Muscle layer of colon (tissue), 2 donors: Measurements from ENCODE around the gene DIS3L2.
"Not testable (repeated sequence)": the region's sequence is repeated elsewhere in the genome, so short reads cannot be mapped to it uniquely, and the experiment has no call there.

Experiments
- H3K27ac ChIP-seq: one replicate; pipeline ENCODE4 v1.7.0; 2013; ENCODE audit warnings: low read depth, mild to moderate bottlenecking, low read length, moderate library complexity
- H3K27me3 ChIP-seq, 2 donors: one replicate each; pipeline ENCODE4 v1.7.0; 2013; ENCODE audit warnings: low read length in 2 of 2, mild to moderate bottlenecking in 2 of 2; ENCODE audit not compliant: insufficient read depth in 2 of 2, control insufficient read depth in 1 of 2
- H3K36me3 ChIP-seq: one replicate; pipeline ENCODE4 v1.7.0; 2013; ENCODE audit warnings: mild to moderate bottlenecking, low read length; ENCODE audit not compliant: insufficient read depth
- H3K4me1 ChIP-seq: one replicate; pipeline ENCODE4 v1.7.0; 2013; ENCODE audit warnings: mild to moderate bottlenecking, low read length; ENCODE audit not compliant: insufficient read depth
- H3K4me3 ChIP-seq, 2 donors: one replicate each; pipeline ENCODE4 v1.7.0; 2013; ENCODE audit warnings: low read length in 2 of 2, low read depth in 1 of 2, mild to moderate bottlenecking in 1 of 2, moderate library complexity in 1 of 2
- H3K9ac ChIP-seq: one replicate; pipeline ENCODE4 v1.7.0; 2013; ENCODE audit warnings: low read length
- H3K9me3 ChIP-seq: one replicate; pipeline ENCODE4 v1.7.0; 2013; ENCODE audit warnings: mild to moderate bottlenecking, low read length
- donor health status: abdominal sarcoma.
- donor health status: Adenocarcinoma of cecum.

The DIS3L2 gene

GRCh38 chr2:232111551-232111950 is 150.0 kb downstream of the DIS3L2 start:
- Histone ChIP-seq H3K27me3 (no peaks in the 10 kb centered on the region), H3K9me3 (no peaks in the 10 kb centered on the region), H3K36me3 (no peaks in the 10 kb centered on the region), H3K27ac (no peak overlapping the region), H3K4me1 (no peaks in the 10 kb centered on the region), H3K4me3 (no peak overlapping the region), H3K9ac (no peak overlapping the region)

GRCh38 chr2:232113821-232114220 is 152.3 kb downstream of the DIS3L2 start:
- Histone ChIP-seq H3K27me3 (no peaks in the 10 kb centered on the region), H3K4me3 (no peak overlapping the region), H3K4me1 (no peaks in the 10 kb centered on the region), H3K9ac (no peak overlapping the region), H3K36me3 (no peaks in the 10 kb centered on the region), H3K9me3 (no peaks in the 10 kb centered on the region), H3K27ac (no peak overlapping the region)

- H3K4me1 ChIP-seq, H3K27ac ChIP-seq, H3K36me3 ChIP-seq, H3K4me3 ChIP-seq, H3K9ac ChIP-seq, H3K9me3 ChIP-seq, H3K27me3 ChIP-seq: not testable (repeated sequence)
Observed at GRCh38 chr2:232115728-232116361, 154.3 kb downstream of the DIS3L2 start.

GRCh38 chr2:232116852-232117251 is 155.3 kb downstream of the DIS3L2 start:
- H3K9me3 ChIP-seq: no peaks in the 10 kb centered on the region

GRCh38 chr2:232117413-232117812 is 155.9 kb downstream of the DIS3L2 start:
- H3K36me3 ChIP-seq: no peaks in the 10 kb centered on the region
- no peaks in the 10 kb centered on the region for H3K4me1 ChIP-seq
- no peak overlapping the region for H3K4me3 ChIP-seq
- H3K9ac ChIP-seq: no peak overlapping the region
- no peak overlapping the region for H3K27ac ChIP-seq
- no peaks in the 10 kb centered on the region for H3K9me3 ChIP-seq
- H3K27me3 ChIP-seq: no peaks in the 10 kb centered on the region

More at GRCh38 chr2:232116852-232117251, 155.3 kb downstream of the DIS3L2 start:
- H3K9ac ChIP-seq: no peak overlapping the region
- no peaks in the 10 kb centered on the region for H3K27me3 ChIP-seq
- no peak overlapping the region for H3K4me3 ChIP-seq
- no peak overlapping the region for H3K27ac ChIP-seq
- H3K36me3 ChIP-seq: no peaks in the 10 kb centered on the region
- no peaks in the 10 kb centered on the region for H3K4me1 ChIP-seq

- Histone ChIP-seq H3K4me1 (no peaks in the 10 kb centered on the region), H3K27ac (no peak overlapping the region), H3K4me3 (no peak overlapping the region), H3K36me3 (no peaks in the 10 kb centered on the region), H3K9me3 (no peaks in the 10 kb centered on the region), H3K27me3 (no peaks in the 10 kb centered on the region), H3K9ac (no peak overlapping the region)
Observed at GRCh38 chr2:232120911-232121310, 159.4 kb downstream of the DIS3L2 start.

- H3K36me3 ChIP-seq: peaks cover 5% of the 10 kb centered on the region
- no peaks in the 10 kb centered on the region for H3K4me1 ChIP-seq
- H3K9ac ChIP-seq: no peak overlapping the region
- H3K9me3 ChIP-seq: no peaks in the 10 kb centered on the region
- no peaks in the 10 kb centered on the region for H3K27me3 ChIP-seq
- no peak overlapping the region for H3K4me3 ChIP-seq
- no peak overlapping the region for H3K27ac ChIP-seq
Observed at GRCh38 chr2:232124309-232124708, 162.8 kb downstream of the DIS3L2 start.

- no peak overlapping the region for H3K4me3 ChIP-seq
- no peak overlapping the region for H3K27ac ChIP-seq
- H3K9me3 ChIP-seq: no peaks in the 10 kb centered on the region
- H3K9ac ChIP-seq: no peak overlapping the region
- no peaks in the 10 kb centered on the region for H3K4me1 ChIP-seq
- no peaks in the 10 kb centered on the region for H3K27me3 ChIP-seq
- peaks cover 5% of the 10 kb centered on the region for H3K36me3 ChIP-seq
Observed at GRCh38 chr2:232126301-232127099, 165.0 kb downstream of the DIS3L2 start.

- H3K9ac ChIP-seq: no peak overlapping the region
- no peaks in the 10 kb centered on the region for H3K27me3 ChIP-seq
- H3K4me1 ChIP-seq: no peaks in the 10 kb centered on the region
- H3K4me3 ChIP-seq: no peak overlapping the region
- H3K9me3 ChIP-seq: no peaks in the 10 kb centered on the region
- H3K36me3 ChIP-seq: peaks cover 5% of the 10 kb centered on the region
- no peak overlapping the region for H3K27ac ChIP-seq
Observed at GRCh38 chr2:232129483-232129882, 168.0 kb downstream of the DIS3L2 start.

GRCh38 chr2:232132181-232132580 is 170.7 kb downstream of the DIS3L2 start:
- Histone ChIP-seq H3K4me3 (no peak overlapping the region), H3K9me3 (no peaks in the 10 kb centered on the region), H3K27me3 (no peaks in the 10 kb centered on the region), H3K9ac (no peak overlapping the region), H3K27ac (no peak overlapping the region), H3K4me1 (no peaks in the 10 kb centered on the region), H3K36me3 (peaks cover 5% of the 10 kb centered on the region)

GRCh38 chr2:232133078-232133477 is 171.6 kb downstream of the DIS3L2 start:
- Histone ChIP-seq H3K9ac (no peak overlapping the region), H3K27ac (no peak overlapping the region), H3K27me3 (no peaks in the 10 kb centered on the region), H3K4me1 (no peaks in the 10 kb centered on the region), H3K36me3 (no peaks in the 10 kb centered on the region), H3K9me3 (no peaks in the 10 kb centered on the region), H3K4me3 (no peak overlapping the region)

GRCh38 chr2:232134939-232135338 is 173.4 kb downstream of the DIS3L2 start:
- no peak overlapping the region for H3K27ac ChIP-seq
- no peaks in the 10 kb centered on the region for H3K9me3 ChIP-seq
- H3K36me3 ChIP-seq: no peaks in the 10 kb centered on the region
- H3K9ac ChIP-seq: no peak overlapping the region
- no peak overlapping the region for H3K4me3 ChIP-seq
- H3K27me3 ChIP-seq: no peaks in the 10 kb centered on the region
- H3K4me1 ChIP-seq: no peaks in the 10 kb centered on the region
